ENCODE data around the gene DCP1A. TPM values are rescaled to one million over a fixed set of nuclear protein-coding genes. Genes with fewer than 3 reads are reported as not detected.

Gene DCP1A
- total RNA-seq, 4 donors from 2014 or later = 20.7 to 37.4 (median 27.1) TPM

GRCh38 chr3:53239800-53240199 lies 107.5 kb downstream of the DCP1A start:
- no peak for TF ChIP-seq POLR2AphosphoS5 (IDR thresholded peaks at IDR 0.05)
- no peak for TF ChIP-seq CTCF (IDR thresholded peaks at IDR 0.05)
- TF ChIP-seq EP300 (IDR thresholded peaks at IDR 0.05) = no peak
- TF ChIP-seq POLR2A (IDR thresholded peaks at IDR 0.05) = no peak
- no peaks in the 10 kb centered on the region for H3K9me3 ChIP-seq
- no peak for ATAC-seq
- WGBS, 2 donors (ENCODE audit: low coverage in 1 of 2) = 92% methylated on average over 4 of the region's 5 CpGs; no CpG with 5 or more reads in 1 of the 2 donors
- H3K4me3 ChIP-seq = no peak overlapping the region
- peak overlapping the region in 3 of 4 donors; percentile 21 to 62 (median 46) for H3K27ac ChIP-seq
- H3K36me3 ChIP-seq = peaks cover 0 to 79% of the 10 kb centered on the region in 2 donors
- H3K27me3 ChIP-seq = no peaks in the 10 kb centered on the region
- peaks cover 0 to 93% (median 28%) of the 10 kb centered on the region in 3 donors for H3K4me1 ChIP-seq

- Histone ChIP-seq H3K27ac (peak overlapping the region in 3 of 4 donors; percentile 57 to 78 (median 62)), H3K27me3 (no peaks in the 10 kb centered on the region), H3K4me1 (peaks cover 0 to 83% (median 26%) of the 10 kb centered on the region in 3 donors), H3K4me3 (no peak overlapping the region), H3K36me3 (peaks cover 0 to 88% of the 10 kb centered on the region in 2 donors), H3K9me3 (no peaks in the 10 kb centered on the region)
- no peak for TF ChIP-seq POLR2A (IDR thresholded peaks at IDR 0.05)
- no peak for TF ChIP-seq POLR2AphosphoS5 (IDR thresholded peaks at IDR 0.05)
- no peak for TF ChIP-seq EP300 (IDR thresholded peaks at IDR 0.05)
- TF ChIP-seq CTCF (IDR thresholded peaks at IDR 0.05) = no peak
- WGBS, 2 donors (ENCODE audit: low coverage in 1 of 2) = 57% methylated on average over 2 of the region's 4 CpGs; no CpG with 5 or more reads in 1 of the 2 donors
- no peak for ATAC-seq
Observed at GRCh38 chr3:53238886-53239285, 108.5 kb downstream of the DCP1A start.

- H3K27ac ChIP-seq = peak overlapping the region in 3 of 4 donors; percentile 57 to 78 (median 62)
Observed at GRCh38 chr3:53238051-53238850, 109.1 kb downstream of the DCP1A start.

GRCh38 chr3:53236112-53236841 lies 111.1 kb downstream of the DCP1A start:
- Histone ChIP-seq H3K9me3 (no peaks in the 10 kb centered on the region), H3K36me3 (peaks cover 0 to 100% of the 10 kb centered on the region in 2 donors), H3K27ac (peak overlapping the region; percentile 12 to 78 (median 65)), H3K4me1 (peaks cover 0 to 57% (median 24%) of the 10 kb centered on the region in 3 donors), H3K27me3 (no peaks in the 10 kb centered on the region), H3K4me3 (no peak overlapping the region)
- ATAC-seq = peak; percentile 91
- WGBS, 2 donors (ENCODE audit: low coverage in 1 of 2) = no CpG with 5 or more reads among the region's 9 CpGs
- TF ChIP-seq CTCF (IDR thresholded peaks at IDR 0.05) (no peak), POLR2A (IDR thresholded peaks at IDR 0.05) (no peak), POLR2AphosphoS5 (IDR thresholded peaks at IDR 0.05) (no peak), EP300 (IDR thresholded peaks at IDR 0.05) (no peak)

More at GRCh38 chr3:53238051-53238850, 109.1 kb downstream of the DCP1A start:
- peaks cover 0 to 95% of the 10 kb centered on the region in 2 donors for H3K36me3 ChIP-seq
- peak; percentile 29 for TF ChIP-seq POLR2AphosphoS5 (IDR thresholded peaks at IDR 0.05)
- no peak for TF ChIP-seq POLR2A (IDR thresholded peaks at IDR 0.05)
- H3K27me3 ChIP-seq = no peaks in the 10 kb centered on the region
- H3K9me3 ChIP-seq = no peaks in the 10 kb centered on the region
- ATAC-seq = peak; percentile 16
- peaks cover 0 to 77% (median 24%) of the 10 kb centered on the region in 3 donors for H3K4me1 ChIP-seq
- no peak overlapping the region for H3K4me3 ChIP-seq
- 60% methylated on average over 1 of the region's 6 CpGs; no CpG with 5 or more reads in 1 of the 2 donors for WGBS, 2 donors (ENCODE audit: low coverage in 1 of 2)

GRCh38 chr3:53235545-53235944 lies 111.8 kb downstream of the DCP1A start:
- Histone ChIP-seq H3K4me1 (peaks cover 0 to 53% (median 24%) of the 10 kb centered on the region in 3 donors), H3K36me3 (peaks cover 0 to 100% of the 10 kb centered on the region in 2 donors), H3K9me3 (no peaks in the 10 kb centered on the region), H3K27me3 (no peaks in the 10 kb centered on the region), H3K27ac (peak overlapping the region in 3 of 4 donors; percentile 59 to 78 (median 71)), H3K4me3 (no peak overlapping the region)
- ATAC-seq = no peak
- TF ChIP-seq POLR2A (IDR thresholded peaks at IDR 0.05) = no peak
- no peak for TF ChIP-seq CTCF (IDR thresholded peaks at IDR 0.05)
- no peak for TF ChIP-seq EP300 (IDR thresholded peaks at IDR 0.05)
- no peak for TF ChIP-seq POLR2AphosphoS5 (IDR thresholded peaks at IDR 0.05)
- WGBS, 2 donors (ENCODE audit: low coverage in 1 of 2) = 78 to 79% methylated on average over 2 of the region's 6 CpGs

All from gastroesophageal sphincter (tissue), 4 donors.